BJ (cell line): ENCODE results near the gene ALDH6A1. TPM values are rescaled to one million over a fixed set of nuclear protein-coding genes. Genes with fewer than 3 reads are reported as not detected.

ENCODE experiments used
- CTCF ChIA-PET: fragments of 350-600 bp; formaldehyde crosslinking; extraction: SDS; loops from one replicate; lab custom pipeline; 2021; ENCODE audit warnings: antibody characterized with exemption, inconsistent platforms; lab: Yijun Ruan, JAX
- POLR2A ChIA-PET: fragments of 300-600 bp; sonication (Branson Sonifier 250); formaldehyde crosslinking; extraction: SDS; loops from one replicate; lab custom pipeline; 2021; ENCODE audit warnings: antibody characterized with exemption; lab: Charles Lee
- DNase-seq: peaks from one replicate; pipeline ENCODE4 v3.0.0-alpha.2; 2011; ENCODE audit warnings: low read depth
- H3K27me3 ChIP-seq: 2 replicates; pipeline ENCODE4 v1.6.0; 2011; ENCODE audit warnings: low read length; ENCODE audit not compliant: control insufficient read depth, insufficient read depth
- H3K36me3 ChIP-seq: 2 replicates; pipeline ENCODE4 v1.5.1; 2011; ENCODE audit warnings: low read length; ENCODE audit not compliant: control insufficient read depth, insufficient read depth
- H3K4me3 ChIP-seq: 2 replicates; pipeline ENCODE4 v1.5.1; 2011; ENCODE audit warnings: low read depth, mild to moderate bottlenecking, control low read depth, low read length
- CTCF ChIP-seq: IDR thresholded peaks from 2 replicates; pipeline ENCODE4 v1.5.1; 2011; ENCODE audit warnings: low read depth, mild to moderate bottlenecking, control low read depth, inconsistent platforms, low read length, moderate library complexity; ENCODE audit not compliant: insufficient read depth
- polyA plus RNA-seq: library from polyadenylated mRNA; depleted of rRNA; stranded (reverse); fragments of >200 nt; gene quantifications from 2 replicates; pipeline ENCODE4 v1.2.3, GENCODE V29; 2011; rRNA removed

The ALDH6A1 gene
- polyA plus RNA-seq, 1 experiment: 9.1 TPM

- POLR2A ChIA-PET: no interaction called here
- CTCF ChIA-PET: interaction anchor here (1.0 to 1.5 kb wide), 2 partner anchors 15 to 289 kb away, joined by 3 read pairs; no protein-coding TSS in a partner anchor
- peak; percentile 15 for DNase-seq
- Histone ChIP-seq H3K27me3 (no peaks in the 10 kb centered on the region), H3K4me3 (peak overlapping the region; percentile 98), H3K36me3 (no peaks in the 10 kb centered on the region)
- TF ChIP-seq CTCF: no peak
Measured at GRCh38 chr14:74018174-74018585, 66.1 kb downstream of the ALDH6A1 start.

- DNase-seq: no peak
- CTCF ChIA-PET: no interaction called here
- H3K36me3 ChIP-seq: no peaks in the 10 kb centered on the region
- H3K4me3 ChIP-seq: no peak overlapping the region
- TF ChIP-seq CTCF: no peak
- POLR2A ChIA-PET: no interaction called here
- no peaks in the 10 kb centered on the region for H3K27me3 ChIP-seq
Measured at GRCh38 chr14:74015963-74016362, 68.3 kb downstream of the ALDH6A1 start.

GRCh38 chr14:74015176-74015575 is 69.1 kb downstream of the ALDH6A1 start:
- no peaks in the 10 kb centered on the region for H3K36me3 ChIP-seq

GRCh38 chr14:74014299-74014698 is 70.0 kb downstream of the ALDH6A1 start:
- H3K27me3 ChIP-seq: no peaks in the 10 kb centered on the region
- POLR2A ChIA-PET: no interaction called here
- no peaks in the 10 kb centered on the region for H3K36me3 ChIP-seq
- no peak for DNase-seq
- no peak for TF ChIP-seq CTCF
- no peak overlapping the region for H3K4me3 ChIP-seq
- CTCF ChIA-PET: interaction anchor here (0.7 kb wide), 1 partner anchor 15 kb away, joined by 4 read pairs; no protein-coding TSS in a partner anchor

More at GRCh38 chr14:74015176-74015575, 69.1 kb downstream of the ALDH6A1 start:
- no peak for DNase-seq
- TF ChIP-seq CTCF: no peak
- Histone ChIP-seq H3K4me3 (no peak overlapping the region), H3K27me3 (no peaks in the 10 kb centered on the region)
- ChIA-PET CTCF (no interaction called here), POLR2A (no interaction called here)

- no peak for TF ChIP-seq CTCF
- Histone ChIP-seq H3K36me3 (no peaks in the 10 kb centered on the region), H3K4me3 (no peak overlapping the region), H3K27me3 (no peaks in the 10 kb centered on the region)
- POLR2A ChIA-PET: no interaction called here
- CTCF ChIA-PET: no interaction called here
- no peak for DNase-seq
Measured at GRCh38 chr14:74008843-74009499, 75.3 kb downstream of the ALDH6A1 start.

Other genes starting within 250 kb of the ALDH6A1 start
- 1.3 and 3.0 TPM in 2 replicates for gene PTGR2, start 232.6 kb downstream of the ALDH6A1 start, polyA plus RNA-seq
- gene ZNF410, start 197.6 kb downstream of the ALDH6A1 start, polyA plus RNA-seq: 44.8 and 61.4 TPM in 2 replicates
- 2.5 and 2.6 TPM in 2 replicates for gene FAM161B, start 134.4 kb downstream of the ALDH6A1 start, polyA plus RNA-seq
- 31.5 and 38.2 TPM in 2 replicates for gene COQ6, start 134.2 kb downstream of the ALDH6A1 start, polyA plus RNA-seq
- 8.9 and 12.4 TPM in 2 replicates for gene ENTPD5, start 65.2 kb downstream of the ALDH6A1 start, polyA plus RNA-seq
- gene BBOF1, start 65.1 kb downstream of the ALDH6A1 start, polyA plus RNA-seq: 3.5 and 7.5 TPM in 2 replicates
- gene LIN52, start 503 bp upstream of the ALDH6A1 start, polyA plus RNA-seq: 7.4 and 7.7 TPM in 2 replicates
- not detected in 2 replicates for gene VSX2, start 155.0 kb upstream of the ALDH6A1 start, polyA plus RNA-seq
- 8.4 and 12.4 TPM in 2 replicates for gene ABCD4, start 218.5 kb upstream of the ALDH6A1 start, polyA plus RNA-seq